NB4 (cell line): ENCODE results near the gene RAPGEF5.

ENCODE experiments used
- POLR2A ChIP-seq: IDR thresholded peaks from 2 replicates; pipeline ENCODE4 v1.6.1; 2011; ENCODE audit warnings: mild to moderate bottlenecking; ENCODE audit not compliant: insufficient read length; ENCODE audit errors: extremely low read depth
- TF ChIP-seq, protein P1 (sequence below): IDR thresholded peaks from one replicate; pipeline ENCODE4 v1.5.1; 2012; ENCODE audit warnings: low read depth, low read length
- TF ChIP-seq, protein P2 (sequence below): IDR thresholded peaks from 2 replicates; pipeline ENCODE4 v1.6.1; 2011; ENCODE audit warnings: low read depth, low read length

DNA sequence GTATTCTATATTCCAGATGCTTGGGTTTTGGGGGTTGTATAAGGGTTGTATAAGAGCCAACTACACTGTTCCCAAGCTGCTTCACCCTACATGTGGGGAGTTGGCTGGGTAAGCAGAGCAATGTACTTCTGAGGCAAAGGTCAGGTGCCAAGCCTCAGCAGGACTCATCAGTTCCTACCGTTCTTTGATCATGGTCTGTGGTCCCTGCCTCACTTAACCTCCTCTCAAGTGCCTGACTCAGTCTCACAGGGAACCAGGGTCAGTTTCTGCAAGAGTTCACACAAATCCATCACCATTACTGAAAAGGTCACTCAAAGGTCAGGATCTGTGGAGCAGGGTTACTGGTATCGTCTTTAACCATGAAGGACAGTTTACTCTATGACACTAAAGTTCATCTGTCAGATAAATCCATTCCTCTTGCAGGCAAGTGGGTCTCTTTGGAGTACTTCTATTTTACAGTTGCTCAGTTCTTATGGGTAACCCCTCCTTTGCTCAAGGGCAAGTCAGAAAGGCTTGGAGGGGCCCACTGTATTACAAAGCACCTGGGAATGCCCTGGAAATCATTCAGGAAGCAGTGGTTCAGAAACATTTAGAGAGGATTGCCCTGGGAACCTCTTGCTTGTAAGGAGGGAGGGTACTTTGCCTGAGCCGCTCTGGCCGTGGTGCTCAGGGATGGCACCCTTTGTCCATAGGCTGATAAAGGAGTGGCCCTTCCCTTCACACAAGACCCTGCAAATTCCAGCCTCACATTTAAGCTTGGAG lies 227.0 kb downstream of the RAPGEF5 start:
- TF ChIP-seq, protein P1, sequence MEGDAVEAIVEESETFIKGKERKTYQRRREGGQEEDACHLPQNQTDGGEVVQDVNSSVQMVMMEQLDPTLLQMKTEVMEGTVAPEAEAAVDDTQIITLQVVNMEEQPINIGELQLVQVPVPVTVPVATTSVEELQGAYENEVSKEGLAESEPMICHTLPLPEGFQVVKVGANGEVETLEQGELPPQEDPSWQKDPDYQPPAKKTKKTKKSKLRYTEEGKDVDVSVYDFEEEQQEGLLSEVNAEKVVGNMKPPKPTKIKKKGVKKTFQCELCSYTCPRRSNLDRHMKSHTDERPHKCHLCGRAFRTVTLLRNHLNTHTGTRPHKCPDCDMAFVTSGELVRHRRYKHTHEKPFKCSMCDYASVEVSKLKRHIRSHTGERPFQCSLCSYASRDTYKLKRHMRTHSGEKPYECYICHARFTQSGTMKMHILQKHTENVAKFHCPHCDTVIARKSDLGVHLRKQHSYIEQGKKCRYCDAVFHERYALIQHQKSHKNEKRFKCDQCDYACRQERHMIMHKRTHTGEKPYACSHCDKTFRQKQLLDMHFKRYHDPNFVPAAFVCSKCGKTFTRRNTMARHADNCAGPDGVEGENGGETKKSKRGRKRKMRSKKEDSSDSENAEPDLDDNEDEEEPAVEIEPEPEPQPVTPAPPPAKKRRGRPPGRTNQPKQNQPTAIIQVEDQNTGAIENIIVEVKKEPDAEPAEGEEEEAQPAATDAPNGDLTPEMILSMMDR = no peak
- TF ChIP-seq, protein P2, sequence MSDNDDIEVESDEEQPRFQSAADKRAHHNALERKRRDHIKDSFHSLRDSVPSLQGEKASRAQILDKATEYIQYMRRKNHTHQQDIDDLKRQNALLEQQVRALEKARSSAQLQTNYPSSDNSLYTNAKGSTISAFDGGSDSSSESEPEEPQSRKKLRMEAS = no peak
- no peak for TF ChIP-seq POLR2A
